ENCODE measurements around the gene ORC6. TPM values are rescaled to one million over a fixed set of nuclear protein-coding genes. Genes with fewer than 3 reads are reported as not detected.

ORC6 gene
- total RNA-seq, 1 experiment from 2014 or later = 95.0 TPM

DNA sequence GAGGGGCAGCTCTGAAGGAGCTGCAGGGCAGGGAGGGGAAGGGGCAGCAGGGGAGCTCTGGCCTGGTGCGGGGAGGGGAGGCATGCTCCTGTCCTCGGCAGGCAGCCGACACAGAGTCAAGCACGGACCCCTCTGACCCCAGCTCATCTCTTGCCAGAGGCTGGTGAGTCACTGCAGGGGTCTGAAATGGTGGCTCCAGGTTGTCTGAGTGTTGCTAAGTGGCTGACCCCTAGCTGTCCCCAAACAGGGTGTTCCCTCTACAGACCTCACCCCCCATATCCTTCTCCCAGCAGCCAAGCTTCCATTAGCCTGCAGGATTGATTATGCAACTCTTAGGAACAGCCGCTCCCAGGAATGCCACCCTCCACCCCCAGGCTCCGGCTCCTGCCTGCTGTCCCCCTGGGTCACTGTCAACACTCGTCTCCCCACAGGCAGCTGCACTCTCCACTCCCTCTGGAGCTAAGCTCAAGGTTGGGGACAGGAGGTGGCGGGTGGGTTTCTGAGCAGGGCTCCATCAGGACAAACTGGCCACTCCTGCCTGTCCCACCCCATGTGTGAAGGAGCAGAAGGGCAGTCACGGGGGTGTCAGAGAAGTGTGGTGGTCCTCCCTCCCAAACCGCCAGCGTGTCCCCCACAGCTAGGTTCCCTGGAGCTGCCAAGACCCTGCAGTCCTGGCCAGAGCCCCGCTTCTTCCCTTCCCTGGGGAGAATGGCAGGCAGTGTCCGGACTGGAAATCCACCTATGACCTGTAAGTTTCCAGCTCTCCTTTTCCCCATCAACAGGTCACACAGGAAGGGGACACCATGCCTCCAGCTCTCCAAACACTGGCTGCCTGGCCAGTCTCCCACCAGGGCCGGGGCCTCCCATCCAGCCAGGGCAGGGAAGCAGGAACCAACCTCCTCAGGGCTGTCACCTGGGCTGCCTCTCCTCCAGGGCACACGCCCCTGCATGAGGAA lies 57.6 kb downstream of the ORC6 start:
- Histone ChIP-seq H3K23me2 (ENCODE audit: insufficient read length, low read depth, low read length, poor library complexity, severe bottlenecking) (no peaks in the 10 kb centered on the region), H3K9ac (ENCODE audit: extremely low read depth, insufficient read length, low read length) (no peak overlapping the region), H2BK15ac (ENCODE audit: low read depth, low read length) (no peak overlapping the region), H3K27me3 (ENCODE audit: insufficient read depth, low read length) (no peaks in the 10 kb centered on the region), H3K4me2 (ENCODE audit: insufficient read depth, insufficient read length, low read length) (no peak overlapping the region), H3K27ac (ENCODE audit: insufficient read length, low read depth, low read length) (no peak overlapping the region), H3K56ac (ENCODE audit: insufficient read length, low read depth, low read length) (no peak overlapping the region), H2BK12ac (ENCODE audit: insufficient read length, low read depth, low read length) (no peak overlapping the region), H3T11ph (ENCODE audit: low read length) (no peak overlapping the region), H2BK5ac (ENCODE audit: insufficient read length, low read length) (no peak overlapping the region), H3K4me1 (ENCODE audit: insufficient read depth, low read length) (0 out of 2 replicates have a peak, but pooled peaks cover 6% of the 10 kb centered on the region), H2AK5ac (ENCODE audit: insufficient read length, low read length) (no peak overlapping the region), H4K8ac (replicated peaks; ENCODE audit: insufficient read length, low read depth, low read length) (no peak overlapping the region), H3K79me2 (ENCODE audit: insufficient read depth, low read length) (no peaks in the 10 kb centered on the region), H2AFZ (ENCODE audit: low read length) (no peak overlapping the region), H3K18ac (ENCODE audit: insufficient read length, low read depth, low read length) (peak overlapping the region; percentile 35), H4K91ac (ENCODE audit: insufficient read length, low read depth, low read length) (peak overlapping the region; percentile 47), H3K23ac (ENCODE audit: insufficient read length, low read depth, low read length) (no peak overlapping the region), H3K9me3 (ENCODE audit: control insufficient read depth, low read depth, low read length) (no peaks in the 10 kb centered on the region), H4K5ac (ENCODE audit: insufficient read length, low read depth, low read length) (no peak overlapping the region), H2BK120ac (ENCODE audit: low read depth, low read length, poor library complexity, severe bottlenecking) (no peak overlapping the region), H3K4ac (ENCODE audit: low read depth, low read length) (no peak overlapping the region; the same call in 1 of the 2 replicates), H3K14ac (ENCODE audit: insufficient read depth, low read length) (peak overlapping the region; percentile 9; the same call in 1 of the 2 replicates), H4K20me1 (ENCODE audit: control insufficient read depth, insufficient read depth, insufficient read length) (no peaks in the 10 kb centered on the region), H3K79me1 (ENCODE audit: insufficient read depth, low read depth, low read length, poor library complexity, severe bottlenecking) (no peaks in the 10 kb centered on the region), H2BK20ac (ENCODE audit: low read depth, low read length, poor library complexity, severe bottlenecking) (no peak overlapping the region)
- Mint-ChIP-seq H3K9me3 (no peaks in the 10 kb centered on the region), H3K27ac (peak overlapping the region in 2 of 3 experiments; percentile 40 to 64; a peak in 2 of 7 replicates), H3K4me3 (no peak overlapping the region), H3K27me3 (ENCODE audit: low read depth) (no peaks in the 10 kb centered on the region), H3K36me3 (ENCODE audit: insufficient read depth in 1 of 3, low read depth in 3 of 3) (no peaks in the 10 kb centered on the region), H3K4me1 (peaks cover 36 to 43% of the 10 kb centered on the region in 2 experiments)
- TF ChIP-seq, protein P1, sequence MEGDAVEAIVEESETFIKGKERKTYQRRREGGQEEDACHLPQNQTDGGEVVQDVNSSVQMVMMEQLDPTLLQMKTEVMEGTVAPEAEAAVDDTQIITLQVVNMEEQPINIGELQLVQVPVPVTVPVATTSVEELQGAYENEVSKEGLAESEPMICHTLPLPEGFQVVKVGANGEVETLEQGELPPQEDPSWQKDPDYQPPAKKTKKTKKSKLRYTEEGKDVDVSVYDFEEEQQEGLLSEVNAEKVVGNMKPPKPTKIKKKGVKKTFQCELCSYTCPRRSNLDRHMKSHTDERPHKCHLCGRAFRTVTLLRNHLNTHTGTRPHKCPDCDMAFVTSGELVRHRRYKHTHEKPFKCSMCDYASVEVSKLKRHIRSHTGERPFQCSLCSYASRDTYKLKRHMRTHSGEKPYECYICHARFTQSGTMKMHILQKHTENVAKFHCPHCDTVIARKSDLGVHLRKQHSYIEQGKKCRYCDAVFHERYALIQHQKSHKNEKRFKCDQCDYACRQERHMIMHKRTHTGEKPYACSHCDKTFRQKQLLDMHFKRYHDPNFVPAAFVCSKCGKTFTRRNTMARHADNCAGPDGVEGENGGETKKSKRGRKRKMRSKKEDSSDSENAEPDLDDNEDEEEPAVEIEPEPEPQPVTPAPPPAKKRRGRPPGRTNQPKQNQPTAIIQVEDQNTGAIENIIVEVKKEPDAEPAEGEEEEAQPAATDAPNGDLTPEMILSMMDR (conservative IDR thresholded peaks at IDR 0.05) = no peak
- peak; percentile 39 for DNase-seq
- WGBS (ENCODE audit: extremely low coverage, insufficient read length, low lambda C conversion rate) = no CpG with 5 or more reads among the region's 15 CpGs

Other genes with a start within 250 kb of the ORC6 start
- 16.6 and 17.2 TPM in 2 replicates for gene SHCBP1, start 68.3 kb upstream of the ORC6 start, total RNA-seq (2021)
- 66.9 and 70.4 TPM in 2 replicates for gene VPS35, start 481 bp upstream of the ORC6 start, total RNA-seq (2021)
- 0.39 and 0.90 TPM in 2 replicates for gene MYLK3, start 58.7 kb downstream of the ORC6 start, total RNA-seq (2021)
- gene C16orf87, start 141.5 kb downstream of the ORC6 start, total RNA-seq (2021) = 16.7 and 18.2 TPM in 2 replicates
- gene GPT2, start 194.7 kb downstream of the ORC6 start, total RNA-seq (2021) = 68.3 and 68.8 TPM in 2 replicates

Measured in H9 (cell line).